NB4 (cell line): ENCODE measurements around the gene OR8J3.

Experiments used
- CTCF ChIP-seq: IDR thresholded peaks from one replicate; pipeline ENCODE4 v1.5.1; 2012; ENCODE audit warnings: low read depth, low read length
- POLR2A ChIP-seq: IDR thresholded peaks from 2 replicates; pipeline ENCODE4 v1.6.1; 2011; ENCODE audit warnings: mild to moderate bottlenecking; ENCODE audit not compliant: insufficient read length; ENCODE audit errors: extremely low read depth

GRCh38 chr11:56183459-56183858 lies 43.5 kb upstream of the OR8J3 start:
- TF ChIP-seq POLR2A: no peak
- TF ChIP-seq CTCF: no peak
